NCI-H2107 (cell line): ENCODE measurements around the gene USF2.

Experiments
- DNase-seq: peaks from one replicate; lab custom pipeline; 2025; lab: John Stamatoyannopoulos, UW

USF2 gene

DNA sequence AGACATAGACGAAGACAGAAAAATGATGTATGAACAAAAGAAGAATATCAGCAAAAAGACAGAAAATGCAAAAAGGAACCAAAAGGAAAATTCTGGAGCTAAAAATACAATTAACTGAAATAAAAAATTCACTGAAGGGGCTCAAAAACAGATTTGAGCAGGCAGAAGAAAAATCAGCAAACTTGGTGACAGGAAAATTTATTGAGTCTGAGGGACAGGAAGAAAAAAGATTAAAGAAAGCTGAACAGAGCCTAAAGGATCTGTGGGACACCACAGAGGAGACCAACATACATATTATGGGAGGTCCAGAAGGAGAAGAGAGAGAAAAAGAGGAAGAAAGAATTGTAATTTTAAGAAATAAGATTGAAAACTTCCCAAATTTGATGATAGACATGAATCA is 27.3 kb upstream of the USF2 start:
- no peak for DNase-seq

GRCh38 chr19:35246466-35247092 is 22.2 kb upstream of the USF2 start:
- DNase-seq = no peak

GRCh38 chr19:35247526-35248309 is 21.0 kb upstream of the USF2 start:
- peak; percentile 88 for DNase-seq

DNA sequence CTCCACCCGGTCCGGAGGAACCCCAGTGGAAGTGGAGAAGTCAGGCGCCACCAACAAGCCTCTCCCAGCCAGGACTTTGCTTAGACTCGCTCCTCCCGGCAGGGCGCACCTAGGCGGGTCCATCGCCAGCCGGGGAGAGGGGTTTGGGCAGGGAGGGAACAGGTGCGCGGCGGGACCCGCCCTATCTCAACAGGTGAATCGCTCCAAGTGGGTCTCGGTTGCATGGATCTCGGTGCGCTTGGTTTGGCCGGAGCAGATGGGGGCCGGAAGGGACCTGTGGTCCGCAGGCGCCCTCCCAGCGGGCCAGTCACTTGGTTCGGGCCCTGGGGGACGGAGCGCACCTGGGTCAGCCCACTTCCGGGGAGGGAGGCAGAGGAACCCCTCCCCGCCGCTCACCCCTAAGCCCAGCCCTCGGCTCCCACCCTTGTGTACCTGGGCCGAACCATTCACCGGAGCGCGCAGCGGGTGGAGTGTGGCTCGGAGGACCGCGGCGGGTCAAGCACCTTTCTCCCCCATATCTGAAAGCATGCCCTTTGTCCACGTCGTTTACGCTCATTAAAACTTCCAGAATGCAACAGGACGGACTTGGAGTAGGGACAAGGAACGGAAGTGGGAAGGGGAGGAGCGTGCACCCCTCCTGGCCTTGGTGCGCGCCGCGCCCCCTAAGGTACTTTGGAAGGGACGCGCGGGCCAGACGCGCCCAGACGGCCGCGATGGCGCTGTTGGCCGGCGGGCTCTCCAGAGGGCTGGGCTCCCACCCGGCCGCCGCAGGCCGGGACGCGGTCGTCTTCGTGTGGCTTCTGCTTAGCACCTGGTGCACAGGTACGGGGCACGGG is 20.2 kb upstream of the USF2 start, which contains the start of gene LSR:
Gene LSR, plus strand, starts transcription at position 693 of the 836 bp plus-strand sequence. Its CDS starts 21 bp downstream, at position 714.
- DNase-seq = peak; percentile 75

DNA sequence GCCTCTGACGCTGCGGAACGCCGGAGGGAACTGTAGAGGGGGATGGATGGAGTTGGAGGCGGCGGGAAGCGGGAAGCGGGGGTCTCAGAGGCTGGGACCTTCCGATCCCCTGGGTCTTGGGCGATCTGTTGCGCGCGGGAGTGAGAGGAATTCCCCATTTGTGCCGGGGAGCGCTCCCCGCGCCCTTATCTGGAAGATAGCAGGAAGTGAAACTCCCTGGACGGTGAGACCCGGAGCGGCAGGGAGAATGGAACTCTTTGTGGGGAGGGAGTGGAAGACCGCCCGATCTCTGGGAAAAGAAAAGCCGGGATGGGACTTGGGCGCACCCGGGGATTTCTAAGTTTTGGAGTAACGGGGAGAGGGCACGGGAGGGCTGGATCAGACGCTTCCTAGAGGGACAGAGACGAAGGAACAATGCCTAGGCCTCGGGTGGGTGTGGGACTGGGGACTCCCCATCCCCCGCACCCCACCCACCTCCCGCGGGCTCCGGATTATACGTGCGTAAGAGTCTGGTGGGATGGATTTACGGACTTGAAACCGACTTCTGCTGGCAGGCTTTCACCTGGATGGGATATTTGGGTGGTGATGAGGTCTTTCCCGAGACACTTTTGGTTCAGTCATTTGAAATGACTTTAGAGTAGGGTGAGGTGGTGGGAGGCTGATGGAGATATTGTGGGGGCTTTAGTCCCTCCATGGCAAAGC is 19.5 kb upstream of the USF2 start:
- DNase-seq = no peak

DNA sequence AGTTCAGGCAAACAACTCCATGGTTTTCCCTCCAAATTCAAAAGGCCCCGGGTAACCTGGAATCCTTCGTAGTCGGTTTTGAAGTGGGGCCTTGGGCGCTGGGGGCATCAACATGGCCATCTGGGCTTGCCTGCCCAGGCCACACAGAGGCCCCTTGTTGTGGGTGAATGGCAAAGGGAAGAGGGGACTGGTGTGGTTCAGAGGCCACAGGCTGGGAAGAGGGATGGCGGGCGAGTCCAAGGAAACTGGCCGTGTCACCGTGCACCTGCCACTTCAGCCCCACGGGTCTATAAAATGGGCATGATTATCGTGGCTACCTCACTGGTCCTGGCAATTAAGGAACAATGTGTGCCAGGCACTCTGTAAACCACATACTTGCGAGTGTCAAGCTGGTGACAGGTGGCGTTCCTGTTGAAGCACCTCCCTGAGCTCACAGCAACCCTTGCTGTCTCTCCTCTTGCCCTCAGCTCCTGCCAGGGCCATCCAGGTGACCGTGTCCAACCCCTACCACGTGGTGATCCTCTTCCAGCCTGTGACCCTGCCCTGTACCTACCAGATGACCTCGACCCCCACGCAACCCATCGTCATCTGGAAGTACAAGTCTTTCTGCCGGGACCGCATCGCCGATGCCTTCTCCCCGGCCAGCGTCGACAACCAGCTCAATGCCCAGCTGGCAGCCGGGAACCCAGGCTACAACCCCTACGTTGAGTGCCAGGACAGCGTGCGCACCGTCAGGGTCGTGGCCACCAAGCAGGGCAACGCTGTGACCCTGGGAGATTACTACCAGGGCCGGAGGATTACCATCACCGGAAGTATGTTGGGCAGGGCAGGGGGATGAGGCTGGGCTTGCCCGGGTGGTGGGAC is 18.7 kb upstream of the USF2 start:
- DNase-seq = no peak

GRCh38 chr19:35251456-35251855 is 17.3 kb upstream of the USF2 start:
- no peak for DNase-seq

DNA sequence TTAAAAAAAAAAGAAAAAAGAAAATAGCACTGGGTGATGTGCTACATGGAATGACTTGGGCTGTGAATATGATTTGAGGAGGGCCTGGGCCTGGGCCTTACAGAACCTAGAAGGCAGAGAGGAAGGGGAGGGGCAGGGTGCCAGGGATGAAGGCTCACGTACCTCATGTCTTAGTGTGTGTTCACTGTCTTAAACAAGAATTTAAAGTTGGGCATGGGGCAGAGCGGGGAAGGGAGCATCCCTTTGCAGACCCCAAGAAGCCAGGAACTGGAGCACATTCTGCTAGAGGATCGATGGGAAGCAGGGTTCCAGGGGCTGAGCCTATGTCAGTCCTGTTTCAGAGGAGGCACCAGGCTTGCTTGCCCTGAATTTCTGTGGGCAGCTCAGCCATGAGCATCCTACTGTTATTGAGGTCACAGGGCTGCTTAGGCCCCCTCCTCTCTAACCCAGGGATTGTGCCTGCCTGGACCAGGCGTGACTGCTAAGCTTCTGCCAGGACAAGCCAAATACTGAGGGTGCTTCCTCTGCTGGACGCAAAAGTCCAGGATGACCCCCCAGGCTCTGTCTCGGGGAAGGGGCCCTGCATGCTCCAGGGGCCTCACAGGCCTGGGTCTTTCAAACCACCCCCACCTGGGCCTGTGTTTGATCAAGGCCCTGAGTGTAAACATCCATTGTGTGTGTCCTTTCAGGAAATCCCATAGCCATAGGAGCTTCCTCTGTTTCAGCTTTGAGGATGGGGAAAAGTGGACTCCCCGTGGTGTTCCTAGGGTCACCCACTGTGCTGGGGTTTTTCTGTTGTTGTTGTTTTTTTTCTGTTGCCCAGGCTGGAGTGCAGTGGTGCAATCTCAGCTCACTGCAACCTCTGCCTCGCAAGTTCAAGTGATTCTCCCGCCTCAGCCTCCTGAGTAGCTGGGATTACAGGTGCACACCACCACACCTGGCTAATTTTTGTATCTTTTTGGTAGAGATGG is 15.2 kb upstream of the USF2 start:
- no peak for DNase-seq

- DNase-seq = no peak
These were observed 14.1 kb upstream of the USF2 start for GRCh38 chr19:35254341-35255297.

DNA sequence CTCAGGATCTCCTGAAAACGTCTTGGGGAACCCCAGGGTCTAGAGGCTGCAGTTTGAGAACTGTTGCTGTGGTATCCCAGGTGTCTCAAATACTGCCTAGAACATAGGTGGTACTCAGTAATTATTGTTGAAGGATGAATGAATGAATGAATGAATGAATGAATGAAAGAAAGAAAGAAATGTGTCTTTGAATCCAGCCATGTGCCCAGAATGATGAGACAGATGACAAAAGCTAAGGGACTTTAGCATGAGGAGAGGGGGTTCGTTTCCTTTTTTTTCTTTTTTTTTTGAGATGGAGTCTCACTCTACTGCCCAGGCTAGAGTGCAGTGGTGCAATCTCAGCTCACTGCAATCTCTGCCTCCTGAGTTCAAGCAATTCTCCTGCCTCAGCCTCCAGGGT is 12.2 kb upstream of the USF2 start:
- DNase-seq = no peak

GRCh38 chr19:35257113-35257461 is 11.7 kb upstream of the USF2 start:
- no peak for DNase-seq

DNA sequence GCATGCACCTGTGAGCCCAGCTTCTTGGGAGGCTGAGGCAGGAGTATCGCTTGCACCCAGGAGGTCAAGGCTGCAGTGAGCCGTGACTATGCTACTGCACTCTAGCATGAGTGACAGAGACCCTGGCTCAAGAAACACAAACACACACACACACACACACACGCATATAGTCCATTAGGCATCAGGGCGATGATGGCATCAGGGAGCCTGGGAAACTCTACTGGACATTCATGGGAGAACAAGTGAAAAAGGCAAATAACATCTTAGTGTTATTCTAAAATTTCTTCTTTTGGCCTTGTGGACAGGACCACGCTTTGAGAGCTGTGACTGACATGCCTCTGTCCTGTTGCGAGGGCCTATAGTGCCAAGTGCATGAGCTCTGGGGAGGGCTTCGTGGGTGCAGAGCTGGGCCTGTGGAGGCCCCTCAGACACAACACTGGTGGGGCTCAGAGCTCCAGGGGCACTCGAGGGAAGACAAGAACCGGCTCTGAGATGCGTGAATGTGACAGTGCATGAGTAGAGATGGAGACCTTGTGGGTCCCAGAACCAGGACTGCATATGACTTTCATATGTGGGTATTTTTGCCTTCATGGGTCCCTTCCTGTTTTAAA is 8.0 kb upstream of the USF2 start:
- no peak for DNase-seq

- no peak for DNase-seq
These were observed 7.2 kb upstream of the USF2 start for GRCh38 chr19:35261356-35262100.

DNA sequence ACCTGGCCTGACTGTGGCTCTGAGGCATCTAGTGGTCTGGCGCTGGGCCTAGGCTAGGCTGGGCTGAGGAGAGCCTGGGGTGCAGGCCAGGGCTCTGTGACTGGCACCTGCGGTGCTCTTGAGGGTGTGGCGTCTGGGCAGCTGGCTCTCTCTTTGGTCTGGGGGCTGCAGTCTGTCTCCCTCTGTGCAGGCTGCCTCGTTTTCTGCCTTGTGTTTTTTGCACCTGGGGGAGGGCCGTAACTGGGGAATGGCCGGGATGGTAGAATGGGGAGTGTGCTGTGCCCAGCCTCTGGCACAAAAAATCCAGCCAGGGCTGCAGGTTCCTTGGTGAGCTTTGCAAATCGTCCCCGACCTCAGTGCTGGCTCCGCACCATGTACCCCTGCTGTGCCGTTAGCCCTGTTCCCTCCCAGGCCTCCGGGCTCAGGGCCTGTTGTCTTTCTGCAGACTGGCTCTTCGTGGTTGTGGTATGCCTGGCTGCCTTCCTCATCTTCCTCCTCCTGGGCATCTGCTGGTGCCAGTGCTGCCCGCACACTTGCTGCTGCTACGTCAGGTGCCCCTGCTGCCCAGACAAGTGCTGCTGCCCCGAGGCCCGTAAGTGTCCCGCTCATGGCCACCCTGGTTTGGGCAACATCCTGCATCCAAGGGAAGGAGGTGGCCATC is 6.5 kb upstream of the USF2 start:
- no peak for DNase-seq

DNA sequence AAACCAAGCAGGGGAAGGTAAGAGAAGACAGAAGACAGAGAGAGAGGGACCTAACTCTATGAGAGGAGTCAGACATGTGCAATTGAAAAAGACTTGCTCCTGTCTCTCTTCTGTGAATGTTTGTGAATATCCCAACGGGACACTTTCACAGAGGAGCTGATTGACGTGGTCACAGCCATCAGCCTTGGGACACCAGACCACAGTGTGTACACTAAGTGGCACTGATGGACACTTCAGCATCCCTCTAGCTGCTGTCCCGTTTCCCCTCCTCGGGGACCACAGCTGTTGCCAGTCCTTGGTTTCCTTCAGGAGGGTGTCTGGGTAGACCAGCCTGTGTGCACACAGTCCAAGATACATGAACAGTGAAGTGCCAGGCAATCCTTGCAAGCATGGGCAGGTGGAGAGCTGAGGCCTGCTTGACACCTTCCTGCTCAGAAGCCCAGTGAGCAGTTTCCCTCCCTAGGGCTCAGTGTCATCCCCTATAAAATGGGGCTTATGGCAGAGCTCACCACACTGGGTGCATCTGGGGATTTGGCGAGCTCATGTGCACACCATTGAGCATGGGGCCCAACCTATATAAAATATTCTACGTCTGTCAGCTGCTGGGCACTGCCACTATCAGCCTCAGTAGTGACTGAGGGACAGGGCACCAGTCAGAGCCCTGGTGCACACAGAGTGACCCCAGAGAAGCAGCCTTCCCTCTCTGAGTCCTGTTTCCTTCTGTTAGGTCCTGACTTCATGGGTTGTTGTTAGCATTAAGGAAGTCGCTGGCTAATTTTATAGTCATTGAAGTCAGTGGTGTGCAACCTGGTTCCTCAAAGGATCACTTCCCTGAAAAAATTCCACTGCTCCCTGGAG is 4.3 kb upstream of the USF2 start:
- no peak for DNase-seq
